ENCODE measurements around the gene SEMG1. TPM values are rescaled to one million over a fixed set of nuclear protein-coding genes. Genes with fewer than 3 reads are reported as not detected.
A peak's percentile ranks its signal among the peaks of the same experiment; 100 is the strongest.

The SEMG1 gene
- total RNA-seq, 3 donors from 2014 or later: 1.8 TPM; not detected in 2

- H3K27ac ChIP-seq: no peak overlapping the region
- H3K4me1 ChIP-seq: peaks cover 5% of the 10 kb centered on the region in 2 donors
- H3K4me3 ChIP-seq: peak overlapping the region in 1 of 3 donors; percentile 31
- intact Hi-C loops (cut with DNase I; ENCODE audit: low total_unique reads): no loop called here
- no peaks in the 10 kb centered on the region for H3K9me3 ChIP-seq
- no peak for DNase-seq (ENCODE audit: low spot score in 2 of 2)
- TF ChIP-seq, protein P1, sequence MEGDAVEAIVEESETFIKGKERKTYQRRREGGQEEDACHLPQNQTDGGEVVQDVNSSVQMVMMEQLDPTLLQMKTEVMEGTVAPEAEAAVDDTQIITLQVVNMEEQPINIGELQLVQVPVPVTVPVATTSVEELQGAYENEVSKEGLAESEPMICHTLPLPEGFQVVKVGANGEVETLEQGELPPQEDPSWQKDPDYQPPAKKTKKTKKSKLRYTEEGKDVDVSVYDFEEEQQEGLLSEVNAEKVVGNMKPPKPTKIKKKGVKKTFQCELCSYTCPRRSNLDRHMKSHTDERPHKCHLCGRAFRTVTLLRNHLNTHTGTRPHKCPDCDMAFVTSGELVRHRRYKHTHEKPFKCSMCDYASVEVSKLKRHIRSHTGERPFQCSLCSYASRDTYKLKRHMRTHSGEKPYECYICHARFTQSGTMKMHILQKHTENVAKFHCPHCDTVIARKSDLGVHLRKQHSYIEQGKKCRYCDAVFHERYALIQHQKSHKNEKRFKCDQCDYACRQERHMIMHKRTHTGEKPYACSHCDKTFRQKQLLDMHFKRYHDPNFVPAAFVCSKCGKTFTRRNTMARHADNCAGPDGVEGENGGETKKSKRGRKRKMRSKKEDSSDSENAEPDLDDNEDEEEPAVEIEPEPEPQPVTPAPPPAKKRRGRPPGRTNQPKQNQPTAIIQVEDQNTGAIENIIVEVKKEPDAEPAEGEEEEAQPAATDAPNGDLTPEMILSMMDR (IDR thresholded peaks at IDR 0.05): no peak
- no peak for TF ChIP-seq POLR2AphosphoS5 (IDR thresholded peaks at IDR 0.05)
- peaks cover 0 to 1% of the 10 kb centered on the region in 2 donors for H3K27me3 ChIP-seq
- no peaks in the 10 kb centered on the region for H3K36me3 ChIP-seq
Observed at GRCh38 chr20:45251884-45252560, 45.2 kb downstream of the SEMG1 start.

DNA sequence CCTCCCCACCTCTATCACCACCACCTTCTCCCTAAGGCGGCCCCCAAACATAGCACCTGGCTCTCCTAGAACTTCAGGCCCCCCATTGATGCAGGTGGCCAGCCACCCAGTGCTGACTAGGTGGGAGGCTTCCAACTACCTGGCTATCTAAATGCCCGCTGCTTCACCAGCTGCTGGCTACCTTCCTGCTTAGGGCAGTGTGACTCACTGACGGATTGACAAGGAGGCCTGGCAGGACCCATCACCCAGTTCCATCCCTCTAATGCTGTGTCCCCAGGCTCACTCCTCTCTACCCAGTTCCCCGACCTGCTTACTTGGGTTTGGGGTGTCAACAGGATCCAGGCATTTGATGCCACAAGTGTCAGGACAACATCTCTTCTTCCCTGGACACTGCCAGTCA lies 46.4 kb downstream of the SEMG1 start:
- no peak for TF ChIP-seq POLR2AphosphoS5 (IDR thresholded peaks at IDR 0.05)
- TF ChIP-seq POLR2A (IDR thresholded peaks at IDR 0.05): no peak
- TF ChIP-seq, protein P1 (IDR thresholded peaks at IDR 0.05): no peak
- H3K9me3 ChIP-seq: no peaks in the 10 kb centered on the region
- H3K27ac ChIP-seq: peak overlapping the region; percentile 85 to 88
- no peaks in the 10 kb centered on the region for H3K36me3 ChIP-seq
- peak overlapping the region in 2 of 3 donors; percentile 31 to 45 for H3K4me3 ChIP-seq
- peaks cover 5% of the 10 kb centered on the region in 2 donors for H3K4me1 ChIP-seq
- no peaks in the 10 kb centered on the region for H3K27me3 ChIP-seq
- no peak for DNase-seq (ENCODE audit: low spot score in 2 of 2)
- intact Hi-C loops (cut with DNase I; ENCODE audit: low total_unique reads): no loop called here

DNA sequence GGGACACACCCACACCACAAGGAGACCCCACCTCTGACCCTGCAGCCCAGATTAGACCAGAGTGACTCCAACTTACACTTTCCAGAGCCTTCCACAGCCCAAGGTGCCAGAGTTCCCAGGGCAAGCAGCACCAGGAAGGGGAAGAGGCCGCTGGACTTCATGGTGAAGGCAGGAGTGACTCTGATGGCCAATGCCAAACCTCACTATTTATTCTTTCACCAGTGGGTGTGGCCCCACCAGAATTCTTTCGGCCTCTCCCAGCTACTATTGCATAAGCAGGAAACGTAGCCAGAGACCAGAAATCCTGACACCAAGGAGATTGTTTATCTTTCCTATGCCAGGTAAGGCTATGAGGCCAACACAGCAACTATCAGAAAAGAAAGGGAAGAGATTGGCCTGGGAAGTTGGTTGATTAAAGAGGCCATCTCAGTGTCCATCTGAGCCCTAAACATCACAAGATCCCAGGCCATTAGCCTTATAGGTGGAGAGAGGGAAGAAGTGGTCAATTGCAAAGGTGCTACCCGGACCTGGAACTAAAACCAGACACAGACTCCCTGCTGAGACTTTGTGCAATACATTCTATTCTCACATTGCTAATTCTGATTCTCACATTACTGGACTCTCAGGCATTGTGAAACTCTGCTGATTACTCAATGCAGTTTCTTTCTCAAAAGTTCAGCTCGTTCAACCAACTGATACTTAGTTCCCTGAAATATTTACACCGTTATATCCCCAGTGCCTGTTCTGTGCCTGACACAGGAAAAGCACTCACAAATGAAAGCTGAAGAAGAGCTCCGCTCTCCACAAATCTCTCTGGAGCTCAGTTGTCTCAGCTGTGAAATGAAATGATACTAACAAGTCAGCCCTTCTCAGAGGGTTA lies 47.8 kb downstream of the SEMG1 start, which contains the start of gene SLPI:
Gene SLPI, minus strand, starts transcription at position 182 of the 880 bp plus-strand sequence. Its CDS starts 21 bp downstream, at position 161.
- intact Hi-C loops (cut with DNase I; ENCODE audit: low total_unique reads): no loop called here
- DNase-seq (ENCODE audit: low spot score in 2 of 2): peak in 1 of 2 donors; percentile 72
- no peak for TF ChIP-seq POLR2A (IDR thresholded peaks at IDR 0.05)
- peak; percentile 15 to 74 (median 26) for TF ChIP-seq POLR2AphosphoS5 (IDR thresholded peaks at IDR 0.05)
- Histone ChIP-seq H3K36me3 (no peaks in the 10 kb centered on the region), H3K9me3 (no peaks in the 10 kb centered on the region), H3K27ac (peak within 1 kb of the TSS; percentile 85 to 88), H3K27me3 (no peaks in the 10 kb centered on the region), H3K4me1 (peaks cover 5% of the 10 kb centered on the region in 2 donors), H3K4me3 (peak within 1 kb of the TSS; percentile 8 to 45 (median 31))

DNA sequence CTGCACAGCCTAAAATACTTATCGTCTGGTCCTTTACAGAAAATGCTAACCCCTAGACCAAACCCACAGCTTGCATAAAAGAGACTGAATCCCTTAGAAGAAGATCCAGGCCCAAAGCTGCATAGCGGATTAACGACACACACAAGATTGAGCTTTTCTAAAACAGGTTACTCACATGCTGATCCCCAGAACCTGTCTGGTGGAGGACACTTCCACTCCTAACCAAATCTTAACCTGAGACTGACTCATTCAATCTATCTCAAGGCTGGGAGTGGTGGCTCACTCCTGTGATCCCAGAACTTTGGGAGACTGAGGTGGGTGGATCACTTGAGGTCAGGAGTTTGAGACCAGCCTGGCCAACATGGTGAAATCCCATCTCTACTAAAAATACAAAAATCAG lies 50.3 kb downstream of the SEMG1 start:
- Histone ChIP-seq H3K4me3 (no peak overlapping the region), H3K4me1 (peaks cover 5% of the 10 kb centered on the region in 2 donors), H3K27me3 (no peaks in the 10 kb centered on the region), H3K36me3 (no peaks in the 10 kb centered on the region), H3K27ac (no peak overlapping the region), H3K9me3 (no peaks in the 10 kb centered on the region)
- TF ChIP-seq, protein P1 (IDR thresholded peaks at IDR 0.05): no peak
- TF ChIP-seq POLR2AphosphoS5 (IDR thresholded peaks at IDR 0.05) (no peak), POLR2A (IDR thresholded peaks at IDR 0.05) (no peak)
- intact Hi-C loops (cut with DNase I; ENCODE audit: low total_unique reads): no loop called here
- no peak for DNase-seq (ENCODE audit: low spot score in 2 of 2)

GRCh38 chr20:45257711-45258110 lies 50.9 kb downstream of the SEMG1 start:
- no peaks in the 10 kb centered on the region for H3K36me3 ChIP-seq

More at GRCh38 chr20:45257711-45258110, 50.9 kb downstream of the SEMG1 start:
- TF ChIP-seq POLR2AphosphoS5 (IDR thresholded peaks at IDR 0.05) (no peak), POLR2A (IDR thresholded peaks at IDR 0.05) (no peak)
- TF ChIP-seq, protein P1 (IDR thresholded peaks at IDR 0.05): no peak
- no peaks in the 10 kb centered on the region for H3K27me3 ChIP-seq
- peaks cover 5% of the 10 kb centered on the region in 2 donors for H3K4me1 ChIP-seq
- intact Hi-C loops (cut with DNase I; ENCODE audit: low total_unique reads): no loop called here
- H3K9me3 ChIP-seq: no peaks in the 10 kb centered on the region
- DNase-seq (ENCODE audit: low spot score in 2 of 2): no peak
- no peak overlapping the region for H3K4me3 ChIP-seq
- no peak overlapping the region for H3K27ac ChIP-seq
